Measurements from ENCODE around the gene SEMA4F.

The SEMA4F gene

GRCh38 chr2:74668087-74668486 is 14.0 kb downstream of the SEMA4F start:
- no peak for DNase-seq (ENCODE audit: low read depth in 3 of 3)

GRCh38 chr2:74670263-74670662 is 16.2 kb downstream of the SEMA4F start:
- DNase-seq (ENCODE audit: low read depth in 3 of 3) = no peak

GRCh38 chr2:74671479-74671878 is 17.4 kb downstream of the SEMA4F start:
- no peak for DNase-seq (ENCODE audit: low read depth in 3 of 3)

- no peak for DNase-seq (ENCODE audit: low read depth in 3 of 3)
These were observed 19.9 kb downstream of the SEMA4F start for GRCh38 chr2:74673826-74674528.

GRCh38 chr2:74675090-74675489 is 21.0 kb downstream of the SEMA4F start:
- DNase-seq (ENCODE audit: low read depth in 3 of 3) = no peak

- no peak for DNase-seq (ENCODE audit: low read depth in 3 of 3)
These were observed 22.3 kb downstream of the SEMA4F start for GRCh38 chr2:74676331-74676730.

GRCh38 chr2:74679615-74680014 is 25.6 kb downstream of the SEMA4F start:
- no peak for DNase-seq (ENCODE audit: low read depth in 3 of 3)

- DNase-seq (ENCODE audit: low read depth in 3 of 3) = no peak
These were observed 28.5 kb downstream of the SEMA4F start for GRCh38 chr2:74682501-74682900.

GRCh38 chr2:74685408-74685807 is 31.4 kb downstream of the SEMA4F start:
- DNase-seq (ENCODE audit: low read depth in 3 of 3) = no peak

- DNase-seq (ENCODE audit: low read depth in 3 of 3) = no peak
These were observed 34.8 kb downstream of the SEMA4F start for GRCh38 chr2:74688881-74689280.

GRCh38 chr2:74689671-74690070 is 35.6 kb downstream of the SEMA4F start:
- DNase-seq (ENCODE audit: low read depth in 3 of 3) = no peak

GRCh38 chr2:74690571-74690970 is 36.5 kb downstream of the SEMA4F start:
- no peak for DNase-seq (ENCODE audit: low read depth in 3 of 3)

GRCh38 chr2:74691929-74692328 is 37.9 kb downstream of the SEMA4F start:
- no peak for DNase-seq (ENCODE audit: low read depth in 3 of 3)

- DNase-seq (ENCODE audit: low read depth in 3 of 3) = no peak
These were observed 39.2 kb downstream of the SEMA4F start for GRCh38 chr2:74693213-74693612.

- no peak for DNase-seq (ENCODE audit: low read depth in 3 of 3)
These were observed 39.6 kb downstream of the SEMA4F start for GRCh38 chr2:74693668-74694067.

GRCh38 chr2:74694281-74694680 is 40.2 kb downstream of the SEMA4F start:
- DNase-seq (ENCODE audit: low read depth in 3 of 3) = no peak

- DNase-seq (ENCODE audit: low read depth in 3 of 3) = no peak
These were observed 41.6 kb downstream of the SEMA4F start for GRCh38 chr2:74695663-74696062.

GRCh38 chr2:74696829-74697228 is 42.8 kb downstream of the SEMA4F start:
- no peak for DNase-seq (ENCODE audit: low read depth in 3 of 3)

GRCh38 chr2:74700643-74701372 is 46.8 kb downstream of the SEMA4F start:
- no peak for DNase-seq (ENCODE audit: low read depth in 3 of 3)

- no peak for DNase-seq (ENCODE audit: low read depth in 3 of 3)
These were observed 48.1 kb downstream of the SEMA4F start for GRCh38 chr2:74702001-74702715.

GRCh38 chr2:74703373-74703772 is 49.3 kb downstream of the SEMA4F start:
- no peak for DNase-seq (ENCODE audit: low read depth in 3 of 3)

GRCh38 chr2:74704216-74704615 is 50.2 kb downstream of the SEMA4F start:
- no peak for DNase-seq (ENCODE audit: low read depth in 3 of 3)

- no peak for DNase-seq (ENCODE audit: low read depth in 3 of 3)
These were observed 52.7 kb downstream of the SEMA4F start for GRCh38 chr2:74706741-74707140.
